HG02623 (cell line): ENCODE data around the gene BAIAP3.
"Not testable (repeated sequence)": the region's sequence is repeated elsewhere in the genome, so short reads cannot be mapped to it uniquely, and the experiment has no call there.

Experiments used
- ATAC-seq: cut with Tn5 transposase; IDR thresholded peaks from one replicate; pipeline ENCODE4 v1.9.1; 2021; ENCODE audit warnings: moderate library complexity; ENCODE audit not compliant: unreplicated experiment

The BAIAP3 gene

DNA sequence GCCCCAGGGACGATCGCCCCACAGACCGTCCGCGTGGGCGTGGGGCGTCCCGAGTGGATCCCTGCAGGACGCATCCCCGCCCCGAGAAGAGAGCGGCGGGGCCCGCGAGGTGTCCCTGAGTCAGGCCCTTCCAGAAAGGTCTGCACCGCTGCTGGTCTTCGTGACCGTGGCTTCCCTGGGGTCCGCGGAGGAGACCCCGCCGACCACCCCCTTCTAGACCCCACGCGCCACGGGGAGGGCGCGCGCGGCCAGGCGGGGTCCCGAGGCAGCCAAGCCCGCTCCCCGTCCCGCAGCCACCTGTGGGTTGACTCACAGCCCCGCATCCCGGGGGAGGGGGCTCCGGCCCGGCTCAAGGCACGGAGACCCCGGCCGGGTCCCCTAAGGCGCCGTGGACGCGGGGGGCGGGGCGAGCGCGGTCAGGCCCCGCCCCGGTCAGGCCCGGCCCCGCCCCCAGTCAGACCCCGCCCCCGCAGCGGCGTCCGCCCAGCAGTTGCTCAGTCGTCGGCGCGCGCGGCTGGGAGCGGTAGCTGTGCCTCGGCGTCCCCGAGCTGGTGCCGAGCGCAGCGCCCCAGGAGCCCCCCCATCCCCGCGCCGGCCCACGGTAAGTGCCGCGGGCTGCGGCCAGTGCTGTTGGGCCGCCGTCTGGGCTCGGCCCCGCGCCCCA, at the start of gene BAIAP3:
Gene BAIAP3, plus strand, starts transcription at position 497 of the 664 bp plus-strand sequence. CDS start 4,905 bp downstream, outside the sequence.
- no peak for ATAC-seq

DNA sequence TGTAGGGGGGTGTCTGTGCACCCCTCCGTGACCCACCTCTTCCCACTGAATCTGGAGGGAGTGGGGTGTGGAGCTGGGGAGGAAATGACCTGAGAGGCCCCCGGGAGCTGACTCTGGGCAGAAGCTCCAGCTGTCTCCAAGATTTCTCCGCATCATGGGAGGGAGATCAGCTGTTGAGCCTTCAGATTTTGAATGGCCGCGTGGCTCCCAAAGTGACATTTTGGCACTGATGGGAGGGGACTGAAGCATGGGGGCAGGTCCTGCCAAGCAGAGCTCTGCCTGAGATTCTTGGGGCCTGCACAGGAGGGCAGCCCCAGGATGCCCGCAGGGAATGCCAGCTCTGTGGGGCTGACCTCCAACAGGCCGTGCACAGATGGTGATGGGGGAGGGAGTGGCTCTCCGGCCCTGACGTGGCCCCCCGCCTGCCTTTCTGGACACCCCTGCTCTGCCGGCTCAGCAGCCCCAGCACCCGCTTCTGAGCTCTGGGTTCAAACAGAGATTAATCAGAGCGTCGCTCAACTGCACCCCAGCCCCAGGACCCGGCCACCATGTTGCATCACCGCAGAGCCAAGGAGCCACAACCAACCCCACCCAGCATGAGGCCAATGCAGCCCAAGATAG, 49.3 kb upstream of the BAIAP3 start:
- no peak for ATAC-seq

GRCh38 chr16:1285669-1286512, 47.6 kb upstream of the BAIAP3 start:
- no peak for ATAC-seq

GRCh38 chr16:1286513-1287094, 46.8 kb upstream of the BAIAP3 start:
- no peak for ATAC-seq

DNA sequence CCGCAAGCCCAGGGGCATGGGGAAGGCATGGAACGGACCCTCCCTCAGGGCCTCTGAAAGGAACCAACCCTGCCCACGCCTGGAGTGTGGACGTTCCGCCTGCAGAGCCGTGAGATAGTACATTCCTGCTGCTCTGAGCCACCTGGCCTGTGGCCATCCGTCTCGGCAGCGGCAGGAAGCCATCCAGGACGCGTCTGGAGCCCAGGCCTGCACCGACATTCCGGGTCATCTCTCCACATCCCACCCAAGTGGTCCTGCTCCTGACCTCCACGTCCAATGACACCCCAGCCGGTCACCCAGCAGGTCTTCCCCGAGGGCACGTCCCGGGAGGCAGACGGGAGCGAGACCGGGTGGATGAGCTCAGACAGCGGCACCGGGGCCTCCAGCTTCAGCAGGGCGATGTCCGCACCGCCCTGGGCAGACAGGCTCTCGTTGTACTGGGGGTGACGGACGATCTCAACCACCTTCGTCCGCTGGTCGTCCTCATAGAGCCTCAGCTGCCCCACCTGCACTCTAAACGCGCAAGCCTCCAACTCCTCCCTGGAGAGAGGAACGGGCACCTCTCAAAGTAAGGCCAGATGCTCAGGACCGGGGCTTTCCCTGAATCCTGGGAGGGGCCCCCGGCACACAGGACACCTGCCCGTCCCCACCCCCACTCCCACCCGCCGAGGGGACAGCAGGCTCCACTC, 45.3 kb upstream of the BAIAP3 start:
- no peak for ATAC-seq

GRCh38 chr16:1288813-1289476, 44.5 kb upstream of the BAIAP3 start:
- ATAC-seq = no peak

DNA sequence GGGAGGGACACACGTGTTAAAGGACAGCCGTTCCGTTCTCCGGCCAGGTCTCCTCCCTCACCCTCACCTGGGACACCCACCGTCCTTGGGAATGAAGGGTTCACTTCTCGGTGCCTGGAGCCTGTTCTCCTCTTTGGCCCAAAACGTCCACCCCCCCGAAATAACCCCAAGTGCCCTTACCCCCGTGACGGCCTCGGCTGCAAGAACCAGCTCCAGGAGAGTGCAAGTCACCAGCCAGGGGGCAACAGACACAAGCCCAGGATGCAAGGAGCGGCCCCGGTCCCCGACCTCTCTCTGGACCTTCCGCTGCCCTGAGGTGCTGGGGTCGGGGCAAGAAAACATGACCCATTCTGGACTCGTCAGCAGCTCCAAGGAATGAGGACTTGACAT, 44.0 kb upstream of the BAIAP3 start:
- no peak for ATAC-seq

- ATAC-seq = no peak
These were observed 43.4 kb upstream of the BAIAP3 start for GRCh38 chr16:1290063-1290501.

- ATAC-seq = no peak
These were observed 42.4 kb upstream of the BAIAP3 start for GRCh38 chr16:1290860-1291575.

DNA sequence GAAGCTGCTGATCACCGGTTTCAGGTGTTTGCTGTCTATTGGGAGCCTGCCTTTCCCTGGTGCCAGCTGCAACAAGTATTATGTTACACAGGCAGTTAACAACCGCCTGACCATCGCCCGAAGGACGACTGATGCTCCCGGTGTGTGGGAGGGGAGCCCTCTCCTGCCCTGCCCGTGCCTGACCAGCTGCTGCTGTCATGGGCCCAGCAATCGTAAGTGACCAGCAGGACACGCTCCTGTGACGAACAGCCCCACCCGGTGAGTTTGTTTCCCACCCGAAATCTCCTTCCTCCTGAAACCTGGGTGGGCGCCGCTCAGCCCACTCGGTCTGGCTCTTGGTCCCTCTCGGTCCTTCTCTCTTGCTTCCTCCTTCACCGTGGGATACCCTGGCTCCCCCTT, 41.9 kb upstream of the BAIAP3 start:
- no peak for ATAC-seq

DNA sequence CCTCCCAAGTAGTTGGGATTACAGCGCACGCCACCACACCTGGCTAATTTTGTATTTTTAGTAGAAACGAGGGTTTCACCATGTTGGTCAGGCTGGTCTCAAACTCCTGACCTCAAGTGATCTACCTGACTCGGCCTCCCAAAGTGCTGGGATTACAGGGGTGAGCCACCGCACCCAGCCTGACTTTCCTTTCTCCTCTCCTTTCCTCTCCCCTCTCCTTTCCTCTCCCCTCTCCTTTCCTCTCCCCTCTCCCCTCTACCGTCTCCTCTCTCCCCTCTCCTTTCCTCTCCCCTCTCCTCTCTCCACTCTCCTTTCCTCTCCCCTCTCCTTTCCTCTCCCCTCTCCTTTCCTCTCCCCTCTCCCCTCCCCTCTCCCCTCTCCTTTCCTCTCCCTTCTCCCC, 41.2 kb upstream of the BAIAP3 start:
- not testable (repeated sequence) for ATAC-seq

DNA sequence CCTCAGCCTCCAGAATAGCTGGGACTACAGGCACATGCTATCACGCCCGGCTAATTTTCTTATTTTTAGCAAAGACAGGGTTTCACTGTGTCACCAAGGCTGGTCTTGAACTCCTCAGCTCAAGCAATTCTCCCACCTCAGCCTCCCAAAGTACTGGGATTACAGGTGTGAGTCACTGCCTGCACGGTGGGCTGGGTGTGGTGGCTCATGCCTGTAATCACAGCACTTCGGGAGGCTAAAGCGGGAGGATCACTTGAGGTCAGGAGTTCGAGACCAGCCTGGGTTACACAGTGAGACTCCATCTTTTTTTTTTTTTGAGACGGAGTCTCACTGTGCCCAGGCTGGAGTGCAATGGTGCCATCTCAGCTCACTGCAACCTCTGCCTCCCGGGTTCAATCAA, 40.6 kb upstream of the BAIAP3 start:
- ATAC-seq = not testable (repeated sequence)

GRCh38 chr16:1293921-1294656, 39.4 kb upstream of the BAIAP3 start:
- ATAC-seq = no peak

DNA sequence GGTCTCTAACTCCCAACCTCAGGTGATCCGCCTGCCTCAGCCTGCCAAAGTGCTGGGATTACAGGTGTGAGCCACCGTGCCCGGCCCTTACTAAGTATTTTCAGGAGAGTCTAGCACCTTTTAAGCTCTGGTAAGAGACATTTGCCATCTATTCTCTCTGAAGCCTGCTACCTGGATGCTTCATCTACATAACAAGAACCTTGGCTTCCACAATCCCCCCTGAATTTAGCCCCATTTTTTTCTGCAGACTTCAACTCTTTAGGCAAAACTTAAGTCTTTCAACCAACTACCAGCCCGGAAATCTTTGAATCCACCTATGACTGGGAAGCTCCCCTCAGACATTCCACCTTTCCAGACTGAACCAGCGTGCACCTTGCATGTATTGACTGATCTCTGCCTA, 38.0 kb upstream of the BAIAP3 start:
- ATAC-seq = no peak

DNA sequence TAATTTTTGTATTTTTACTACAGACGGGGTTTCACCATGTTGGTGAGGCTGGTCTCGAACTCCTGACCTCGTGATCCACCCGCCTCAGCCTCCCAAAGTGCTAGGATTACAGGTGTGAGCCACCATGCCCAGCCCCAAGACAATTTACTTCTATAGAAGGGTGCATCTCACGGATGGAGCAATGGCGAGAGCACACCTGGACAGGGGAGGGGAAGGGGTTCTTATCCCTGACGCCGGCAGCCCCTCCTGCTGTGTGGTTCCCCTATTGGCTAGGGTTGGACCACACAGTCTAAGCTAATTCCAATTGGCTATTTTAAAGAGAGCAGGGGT, 36.8 kb upstream of the BAIAP3 start:
- ATAC-seq = not testable (repeated sequence)

GRCh38 chr16:1297018-1297696, 36.3 kb upstream of the BAIAP3 start:
- no peak for ATAC-seq

DNA sequence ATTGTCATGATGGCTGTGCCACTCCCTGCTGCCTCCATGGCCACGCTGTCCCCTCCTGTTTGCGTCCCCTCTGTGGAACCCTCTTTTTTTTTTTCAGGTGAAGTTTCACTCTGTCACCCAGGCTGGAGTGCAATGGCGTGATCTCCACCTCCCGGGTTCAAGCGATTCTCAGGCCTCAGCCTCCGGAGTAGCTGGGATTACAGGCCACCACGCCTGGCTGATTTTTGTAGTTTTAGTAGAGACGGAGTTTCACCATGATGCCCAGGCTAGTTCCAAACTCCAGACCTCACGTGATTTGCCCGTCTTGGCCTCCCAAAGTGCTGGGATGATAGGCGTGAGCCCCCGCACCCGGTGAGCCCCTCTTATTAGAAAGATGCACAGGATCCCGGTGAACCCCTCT, 35.0 kb upstream of the BAIAP3 start:
- no peak for ATAC-seq

GRCh38 chr16:1299012-1299867, 34.2 kb upstream of the BAIAP3 start:
- ATAC-seq = no peak
